AG20443 (cell line): ENCODE data around the gene SLC39A11.
A peak's percentile ranks its signal among the peaks of the same experiment; 100 is the strongest.
"Not testable (repeated sequence)": the region's sequence is repeated elsewhere in the genome, so short reads cannot be mapped to it uniquely, and the experiment has no call there.

Source experiments
- DNase-seq: peaks from one replicate; pipeline ENCODE4 v3.0.0; 2012; ENCODE audit warnings: low spot score, mixed read lengths

Gene SLC39A11

GRCh38 chr17:73071066-73071999, 21.2 kb downstream of the SLC39A11 start:
- peak; percentile 80 for DNase-seq

- DNase-seq, result no peak
These were observed 22.6 kb downstream of the SLC39A11 start for GRCh38 chr17:73069841-73070240.

GRCh38 chr17:73069164-73069770, 23.2 kb downstream of the SLC39A11 start:
- DNase-seq, result no peak

GRCh38 chr17:73068322-73069153, 23.9 kb downstream of the SLC39A11 start:
- peak; percentile 29 for DNase-seq

- peak; percentile 46 for DNase-seq
These were observed 24.8 kb downstream of the SLC39A11 start for GRCh38 chr17:73067699-73068098.

- no peak for DNase-seq
These were observed 25.4 kb downstream of the SLC39A11 start for GRCh38 chr17:73067075-73067474.

GRCh38 chr17:73066148-73066884, 26.2 kb downstream of the SLC39A11 start:
- no peak for DNase-seq

GRCh38 chr17:73065376-73065775, 27.1 kb downstream of the SLC39A11 start:
- DNase-seq, result no peak

GRCh38 chr17:73064084-73064938, 28.2 kb downstream of the SLC39A11 start:
- no peak for DNase-seq

- no peak for DNase-seq
These were observed 29.8 kb downstream of the SLC39A11 start for GRCh38 chr17:73062726-73063125.

- DNase-seq, result no peak
These were observed 31.3 kb downstream of the SLC39A11 start for GRCh38 chr17:73061161-73061560.

GRCh38 chr17:73060721-73061120, 31.8 kb downstream of the SLC39A11 start:
- no peak for DNase-seq

- not testable (repeated sequence) for DNase-seq
These were observed 32.8 kb downstream of the SLC39A11 start for GRCh38 chr17:73059713-73060112.

- DNase-seq, result no peak
These were observed 34.5 kb downstream of the SLC39A11 start for GRCh38 chr17:73058022-73058421.

- no peak for DNase-seq
These were observed 35.3 kb downstream of the SLC39A11 start for GRCh38 chr17:73057196-73057595.

GRCh38 chr17:73052923-73053322, 39.6 kb downstream of the SLC39A11 start:
- no peak for DNase-seq

- DNase-seq, result no peak
These were observed 41.7 kb downstream of the SLC39A11 start for GRCh38 chr17:73050797-73051196.

- no peak for DNase-seq
These were observed 44.3 kb downstream of the SLC39A11 start for GRCh38 chr17:73048170-73048569.

- DNase-seq, result no peak
These were observed 46.8 kb downstream of the SLC39A11 start for GRCh38 chr17:73045724-73046123.

GRCh38 chr17:73043686-73044581, 48.6 kb downstream of the SLC39A11 start:
- no peak for DNase-seq
